Activated CD8-positive, alpha-beta memory T cell treated with anti-CD3 and anti-CD28 coated beads, Interleukin-2, amount 10 ng/mL, durations not matched to agents 7 days and 5 days (primary cell): Measurements from ENCODE around the gene TTC4. TPM values are rescaled to one million over a fixed set of nuclear protein-coding genes. Genes with fewer than 3 reads are reported as not detected.
A peak's percentile ranks its signal among the peaks of the same experiment; 100 is the strongest.

ENCODE experiments used
- ATAC-seq: fragments of 150-1000 bp; cut with Tn5 transposase; one replicate; pipeline ENCODE4 v1.10.0; 2021; ENCODE audit warnings: moderate library complexity
- CTCF ChIA-PET: fragments of 350-600 bp; sonication (Branson Sonifier 250); formaldehyde crosslinking; loops from one replicate; lab custom pipeline; 2021; ENCODE audit warnings: antibody characterized with exemption; lab: Charles Lee
- DNase-seq: peaks from one replicate; pipeline ENCODE4 v3.0.0-alpha.2; 2020
- H3K27ac Mint-ChIP-seq: one replicate; pipeline ENCODE4 v1.8.0; 2021; ENCODE audit warnings: mild to moderate bottlenecking, mixed read lengths
- H3K27me3 Mint-ChIP-seq: one replicate; pipeline ENCODE4 v1.8.0; 2021; ENCODE audit warnings: mixed read lengths
- H3K36me3 Mint-ChIP-seq: one replicate; pipeline ENCODE4 v1.8.0; 2021; ENCODE audit warnings: mild to moderate bottlenecking, mixed read lengths
- H3K4me1 Mint-ChIP-seq: one replicate; pipeline ENCODE4 v1.8.0; 2021; ENCODE audit warnings: mixed read lengths
- H3K4me3 Mint-ChIP-seq: one replicate; pipeline ENCODE4 v1.8.0; 2021; ENCODE audit warnings: mild to moderate bottlenecking, moderate library complexity, mixed read lengths
- H3K9me3 Mint-ChIP-seq: one replicate; pipeline ENCODE4 v1.8.0; 2022; ENCODE audit warnings: low read depth, mixed read lengths
- total RNA-seq, 2 experiments: library from RNA; stranded (reverse); gene quantifications; one replicate each; pipeline ENCODE4 v1.2.3, GENCODE V29; 2021

Gene TTC4
- total RNA-seq, 2 experiments from 2014 or later, result 19.6 to 26.3 TPM

DNA sequence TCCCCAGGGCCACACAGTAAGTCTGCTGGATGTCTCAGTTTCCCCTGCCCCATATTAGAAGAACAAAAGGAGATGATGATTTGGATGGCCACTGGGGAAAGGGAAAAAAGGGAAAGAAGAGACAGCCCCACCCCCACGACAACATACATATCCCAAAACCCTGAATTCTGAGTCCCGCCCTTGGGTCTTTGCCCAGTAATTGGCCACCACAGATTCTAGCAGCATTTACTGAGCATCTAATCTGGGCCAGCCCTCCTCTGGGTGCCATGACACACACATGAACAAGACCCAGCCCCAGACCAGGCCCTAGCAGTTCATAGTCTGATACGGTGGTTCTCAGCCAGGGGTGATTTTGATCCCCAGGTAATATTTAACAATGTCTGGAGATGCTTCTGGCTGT lies 5.2 kb upstream of the TTC4 start:
- ATAC-seq (no peak), DNase-seq (no peak)
- peaks cover 4% of the 10 kb centered on the region for H3K4me1 Mint-ChIP-seq
- no peak overlapping the region for H3K27ac Mint-ChIP-seq
- H3K36me3 Mint-ChIP-seq, result no peaks in the 10 kb centered on the region
- peaks cover 9% of the 10 kb centered on the region for H3K27me3 Mint-ChIP-seq
- CTCF ChIA-PET, result no interaction called here
- no peak overlapping the region for H3K4me3 Mint-ChIP-seq
- H3K9me3 Mint-ChIP-seq, result no peaks in the 10 kb centered on the region

DNA sequence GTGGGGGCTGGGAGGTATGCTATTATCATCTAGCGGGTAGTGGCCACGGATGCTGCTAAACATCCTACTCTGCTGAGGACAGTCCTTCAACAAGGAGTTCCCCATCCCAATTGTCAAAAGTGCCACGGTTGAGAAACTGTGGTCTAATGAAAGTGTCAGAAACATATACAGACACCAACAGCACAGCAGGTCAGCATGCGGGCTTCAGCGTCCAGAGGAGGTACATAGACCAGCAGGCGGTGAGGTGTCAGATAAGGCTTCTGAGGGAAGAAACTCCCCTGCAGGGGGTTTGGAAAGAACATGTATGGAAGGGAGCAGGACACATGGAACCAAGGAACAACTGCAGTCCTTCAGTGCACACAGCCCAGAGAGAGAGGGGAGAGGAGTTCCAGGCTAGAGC lies 4.8 kb upstream of the TTC4 start:
- no peaks in the 10 kb centered on the region for H3K36me3 Mint-ChIP-seq
- CTCF ChIA-PET, result no interaction called here

DNA sequence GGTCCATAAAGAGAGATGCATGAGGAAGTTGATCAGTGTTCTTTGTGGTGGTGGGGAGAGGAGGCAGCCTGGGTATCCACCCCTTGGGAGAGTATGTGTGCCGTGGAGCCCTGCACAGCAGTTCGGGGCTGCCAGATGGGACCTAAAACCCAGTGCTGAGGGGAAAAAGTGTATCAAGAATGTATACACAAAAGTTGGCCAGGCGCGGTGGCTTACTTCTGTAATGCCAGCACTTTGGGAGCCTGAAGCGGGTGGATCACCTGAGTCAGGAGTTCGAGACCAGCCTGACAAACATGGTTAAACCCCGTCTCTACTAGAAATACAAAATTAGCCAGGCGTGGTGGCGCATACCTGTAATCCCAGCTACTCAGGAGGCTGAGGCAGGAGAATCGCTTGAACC lies 4.1 kb upstream of the TTC4 start:
- CTCF ChIA-PET, result no interaction called here
- H3K36me3 Mint-ChIP-seq, result no peaks in the 10 kb centered on the region

More for the DNA sequence above, 4.8 kb upstream of the TTC4 start:
- Mint-ChIP-seq H3K4me1 (peaks cover 5% of the 10 kb centered on the region), H3K4me3 (no peak overlapping the region), H3K27ac (no peak overlapping the region), H3K9me3 (no peaks in the 10 kb centered on the region), H3K27me3 (peaks cover 7% of the 10 kb centered on the region)
- no peak for DNase-seq
- no peak for ATAC-seq

DNA sequence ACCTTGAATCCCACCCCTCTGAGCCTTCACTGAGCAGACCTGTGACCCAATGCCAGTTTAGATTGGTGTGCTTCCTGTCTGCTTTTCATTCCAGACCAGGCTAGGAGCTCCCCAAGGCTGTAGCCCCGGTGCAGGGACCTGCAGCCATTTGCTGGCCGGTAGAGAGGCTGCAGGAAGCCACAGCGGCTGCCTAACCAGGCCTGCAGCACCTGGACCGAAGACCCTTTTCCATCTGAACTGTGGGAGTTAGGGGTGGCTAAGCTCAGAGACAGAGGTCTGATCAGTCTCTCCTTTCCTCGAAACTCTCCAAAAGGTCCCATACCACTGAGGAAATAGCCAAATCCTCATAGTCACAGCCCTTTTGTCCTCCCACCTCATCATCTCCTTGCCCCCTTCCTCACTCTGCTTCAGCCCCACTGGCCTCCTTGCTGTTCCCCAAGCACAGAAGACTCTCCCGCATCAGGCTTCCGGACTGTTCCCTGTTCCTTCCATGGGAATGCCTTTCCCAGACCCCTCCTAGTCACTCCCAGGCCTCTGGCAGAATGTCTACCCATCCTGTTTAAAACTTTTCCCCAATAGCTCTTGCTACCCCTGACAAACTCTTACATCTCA lies 674 bp upstream of the TTC4 start:
- peak overlapping the region; percentile 81 for H3K27ac Mint-ChIP-seq
- H3K4me3 Mint-ChIP-seq, result peak overlapping the region; percentile 82
- H3K27me3 Mint-ChIP-seq, result no peaks in the 10 kb centered on the region
- ATAC-seq (no peak), DNase-seq (no peak)
- peaks cover 10% of the 10 kb centered on the region for H3K36me3 Mint-ChIP-seq
- peaks cover 26% of the 10 kb centered on the region for H3K4me1 Mint-ChIP-seq
- H3K9me3 Mint-ChIP-seq, result no peaks in the 10 kb centered on the region
- CTCF ChIA-PET, result interaction anchor here (0.8 to 1.5 kb wide), 4 partner anchors 40 to 95 kb away, joined by 4 to 8 read pairs (median 6); partner anchors contain the start of gene TTC22

More for the DNA sequence above, 4.1 kb upstream of the TTC4 start:
- peaks cover 10% of the 10 kb centered on the region for H3K4me1 Mint-ChIP-seq
- ATAC-seq (no peak), DNase-seq (no peak)
- H3K27me3 Mint-ChIP-seq, result peaks cover 7% of the 10 kb centered on the region
- H3K27ac Mint-ChIP-seq, result no peak overlapping the region
- no peak overlapping the region for H3K4me3 Mint-ChIP-seq
- no peaks in the 10 kb centered on the region for H3K9me3 Mint-ChIP-seq

DNA sequence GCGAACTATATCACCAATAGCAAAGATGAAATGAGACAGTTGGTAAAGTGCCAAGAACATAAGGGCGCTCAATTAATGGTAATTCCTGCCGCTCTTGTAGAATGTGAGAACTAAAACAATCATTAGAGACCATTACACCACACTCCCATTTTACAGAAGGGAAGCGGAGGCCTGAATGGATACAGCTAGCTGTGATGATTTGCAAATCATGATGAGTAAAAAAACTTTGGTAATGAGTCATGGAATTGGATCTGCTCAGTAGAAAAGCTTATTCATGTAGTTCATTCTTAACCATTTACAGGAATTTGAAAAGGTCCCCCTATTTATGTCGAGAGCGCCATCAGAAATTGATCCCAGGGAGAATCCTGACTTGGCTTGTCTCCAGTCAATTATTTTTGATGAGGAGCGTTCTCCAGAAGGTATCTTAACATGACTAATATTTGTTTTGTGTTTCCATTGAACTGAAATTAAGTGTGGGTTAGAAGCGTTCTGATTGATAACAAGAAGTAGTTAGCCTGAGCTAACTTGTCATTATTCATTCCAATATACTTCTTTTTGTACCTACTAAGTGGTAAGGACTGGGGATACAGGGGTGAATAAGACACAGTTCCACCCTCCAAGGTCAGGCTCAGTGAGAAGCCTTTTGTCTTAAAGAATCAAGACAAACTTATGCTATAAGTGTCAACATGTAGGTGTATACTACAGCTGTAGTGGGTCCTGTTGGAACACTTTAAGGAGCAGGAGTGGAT lies 812 bp downstream of the TTC4 start:
- CTCF ChIA-PET, result interaction anchor here (1.1 to 2.4 kb wide), 5 partner anchors 83 to 229 kb away, joined by 3 to 7 read pairs (median 3); partner anchors contain the start of gene TTC22
- peaks cover 14% of the 10 kb centered on the region for H3K36me3 Mint-ChIP-seq
- peaks cover 26% of the 10 kb centered on the region for H3K4me1 Mint-ChIP-seq
- H3K4me3 Mint-ChIP-seq, result peak overlapping the region; percentile 82
- H3K9me3 Mint-ChIP-seq, result no peaks in the 10 kb centered on the region
- peak overlapping the region; percentile 81 for H3K27ac Mint-ChIP-seq
- DNase-seq (no peak), ATAC-seq (peak; percentile 2)
- H3K27me3 Mint-ChIP-seq, result no peaks in the 10 kb centered on the region

DNA sequence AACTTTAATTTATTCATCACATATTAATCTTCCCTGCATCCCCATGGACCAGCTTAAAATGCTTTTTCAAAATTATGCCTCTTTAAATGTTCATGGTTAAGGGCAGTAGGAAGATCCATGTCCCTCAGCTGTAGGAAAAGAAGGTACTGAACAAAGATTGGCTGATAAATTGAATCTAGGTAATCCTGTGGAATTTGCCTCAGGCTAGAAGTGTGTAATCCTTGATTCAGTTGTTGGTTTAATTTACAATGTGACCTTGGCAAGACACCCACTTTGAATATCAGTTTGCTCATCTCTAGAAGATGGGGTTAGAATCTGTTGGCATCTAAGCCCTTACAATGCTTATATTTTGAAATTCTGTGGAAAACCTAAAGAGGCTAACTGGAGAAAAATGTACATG lies 6.1 kb downstream of the TTC4 start:
- Mint-ChIP-seq H3K27me3 (no peaks in the 10 kb centered on the region), H3K36me3 (peaks cover 54% of the 10 kb centered on the region), H3K4me3 (no peak overlapping the region), H3K27ac (no peak overlapping the region), H3K9me3 (peaks cover 2% of the 10 kb centered on the region), H3K4me1 (peaks cover 14% of the 10 kb centered on the region)
- DNase-seq (no peak), ATAC-seq (no peak)
- CTCF ChIA-PET, result interaction anchor here (0.7 to 1.4 kb wide), 2 partner anchors 42 to 49 kb away, joined by 3 read pairs; no protein-coding TSS in a partner anchor

DNA sequence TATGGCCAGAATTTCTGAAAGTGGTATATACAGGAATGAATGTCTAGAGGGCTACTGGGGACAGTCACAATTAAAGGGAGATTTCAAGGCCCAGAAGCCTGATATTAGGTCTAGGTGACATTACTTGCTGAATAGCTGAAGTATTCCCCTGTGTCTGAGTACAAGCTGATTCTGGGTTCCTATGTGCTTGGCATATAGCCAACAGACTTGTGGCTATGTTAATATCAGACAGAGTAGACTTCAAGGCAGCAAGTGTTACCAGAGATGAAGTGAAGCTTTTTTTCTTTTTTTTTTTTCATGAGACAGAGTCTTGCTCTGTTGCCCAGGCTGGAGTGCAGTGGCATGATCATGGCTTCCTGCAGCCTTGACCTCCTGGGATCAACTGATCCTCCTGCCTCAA lies 8.3 kb downstream of the TTC4 start:
- DNase-seq, result no peak
- Mint-ChIP-seq H3K4me1 (peaks cover 3% of the 10 kb centered on the region), H3K27me3 (no peaks in the 10 kb centered on the region), H3K4me3 (no peak overlapping the region), H3K27ac (no peak overlapping the region), H3K36me3 (peaks cover 62% of the 10 kb centered on the region), H3K9me3 (peaks cover 2% of the 10 kb centered on the region)
- CTCF ChIA-PET, result no interaction called here
- no peak for ATAC-seq

DNA sequence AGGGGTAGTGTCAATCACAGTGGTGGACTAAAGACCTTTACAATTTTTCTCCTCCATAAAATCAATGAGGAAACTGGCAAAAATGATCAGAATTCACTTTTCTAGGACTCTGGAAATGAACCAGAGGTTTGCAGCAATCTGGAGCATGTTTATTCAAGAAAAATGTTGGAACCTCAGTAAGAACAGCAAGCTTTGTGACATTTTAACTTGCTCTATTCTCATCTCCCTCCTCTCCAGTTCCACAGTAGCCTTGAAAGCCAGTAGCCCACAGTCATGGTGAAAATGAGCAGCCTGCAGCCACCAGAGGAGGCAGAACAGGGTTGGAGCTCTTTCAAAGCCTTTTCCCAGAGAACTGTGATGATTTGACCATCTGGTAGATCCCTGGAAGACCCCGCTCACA lies 9.1 kb downstream of the TTC4 start:
- Mint-ChIP-seq H3K27ac (no peak overlapping the region), H3K9me3 (peaks cover 2% of the 10 kb centered on the region), H3K4me1 (no peaks in the 10 kb centered on the region), H3K27me3 (no peaks in the 10 kb centered on the region), H3K36me3 (peaks cover 61% of the 10 kb centered on the region), H3K4me3 (no peak overlapping the region)
- ATAC-seq, result no peak
- DNase-seq, result no peak
- CTCF ChIA-PET, result interaction anchor here (0.7 to 1.2 kb wide), 2 partner anchors 24 to 76 kb away, joined by 3 to 4 read pairs; partner anchors contain the start of gene TTC22

DNA sequence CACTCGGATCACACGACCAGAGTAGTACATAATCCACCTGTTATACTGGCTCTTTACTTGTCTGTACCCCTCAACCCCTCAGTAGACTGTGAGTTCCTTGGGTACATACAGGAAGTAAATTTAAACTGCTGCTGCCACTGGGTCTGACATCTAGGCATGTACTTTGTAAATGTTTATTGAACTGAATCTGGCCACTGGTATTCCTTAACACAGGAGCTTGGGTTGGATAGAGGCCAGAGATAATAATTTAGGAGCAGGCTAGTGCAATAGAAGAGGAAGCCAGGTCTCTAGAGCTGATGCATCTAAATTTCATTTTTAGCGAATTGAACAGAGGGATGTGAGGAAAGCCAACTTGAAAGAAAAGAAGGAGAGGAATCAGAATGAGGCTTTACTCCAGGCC lies 12.4 kb downstream of the TTC4 start:
- peaks cover 4% of the 10 kb centered on the region for H3K4me1 Mint-ChIP-seq
- ATAC-seq (no peak), DNase-seq (no peak)
- H3K27ac Mint-ChIP-seq, result peak overlapping the region; percentile 50
- CTCF ChIA-PET, result no interaction called here
- peaks cover 2% of the 10 kb centered on the region for H3K9me3 Mint-ChIP-seq
- H3K4me3 Mint-ChIP-seq, result no peak overlapping the region
- no peaks in the 10 kb centered on the region for H3K27me3 Mint-ChIP-seq
- H3K36me3 Mint-ChIP-seq, result peaks cover 58% of the 10 kb centered on the region

DNA sequence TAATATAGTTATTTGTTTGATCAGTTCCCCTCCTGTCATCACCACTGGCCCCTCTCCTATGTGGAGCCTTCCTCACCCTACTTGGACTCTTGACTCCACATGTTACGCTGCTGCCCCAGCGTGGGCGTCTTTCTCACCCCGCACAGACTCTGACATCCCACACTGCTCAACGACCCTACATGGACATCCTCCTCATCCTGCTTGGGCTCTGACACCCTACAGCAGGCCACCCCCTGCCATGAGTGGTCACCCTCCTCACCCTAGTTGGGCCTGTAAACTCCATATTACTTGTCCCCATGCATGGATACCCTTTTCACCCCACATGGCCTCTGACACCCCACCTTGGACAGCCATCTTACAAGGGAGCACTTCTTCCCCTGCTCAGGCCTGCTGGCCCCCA lies 21.0 kb downstream of the TTC4 start:
- H3K9me3 Mint-ChIP-seq, result no peaks in the 10 kb centered on the region
- H3K27ac Mint-ChIP-seq, result no peak overlapping the region
- H3K4me1 Mint-ChIP-seq, result peaks cover under 1% of the 10 kb centered on the region
- H3K4me3 Mint-ChIP-seq, result no peak overlapping the region
- peaks cover 30% of the 10 kb centered on the region for H3K36me3 Mint-ChIP-seq
- DNase-seq, result no peak
- CTCF ChIA-PET, result no interaction called here
- ATAC-seq, result no peak
- no peaks in the 10 kb centered on the region for H3K27me3 Mint-ChIP-seq

DNA sequence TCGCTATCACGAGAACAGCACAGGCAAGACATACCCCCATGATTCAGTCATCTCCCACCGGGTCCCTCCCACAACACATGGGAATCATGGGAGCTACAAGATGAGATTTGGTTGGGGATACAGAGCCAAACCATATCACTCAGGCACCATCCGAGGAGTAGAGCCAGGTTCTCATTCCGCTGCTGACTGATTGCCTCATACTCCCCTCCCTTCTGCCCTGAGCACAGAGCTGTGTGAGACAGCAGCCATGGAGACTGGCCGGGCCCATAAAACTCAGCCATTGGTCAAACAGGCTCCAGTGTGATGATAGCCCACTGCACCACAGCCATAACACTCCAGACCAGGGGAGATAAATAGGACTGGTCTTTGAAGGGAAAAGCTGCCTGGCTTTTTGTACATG lies 22.6 kb downstream of the TTC4 start:
- Mint-ChIP-seq H3K4me3 (no peak overlapping the region), H3K27ac (no peak overlapping the region), H3K4me1 (no peaks in the 10 kb centered on the region), H3K27me3 (no peaks in the 10 kb centered on the region), H3K9me3 (no peaks in the 10 kb centered on the region), H3K36me3 (peaks cover 33% of the 10 kb centered on the region)
- ATAC-seq (no peak), DNase-seq (no peak)
- CTCF ChIA-PET, result no interaction called here

DNA sequence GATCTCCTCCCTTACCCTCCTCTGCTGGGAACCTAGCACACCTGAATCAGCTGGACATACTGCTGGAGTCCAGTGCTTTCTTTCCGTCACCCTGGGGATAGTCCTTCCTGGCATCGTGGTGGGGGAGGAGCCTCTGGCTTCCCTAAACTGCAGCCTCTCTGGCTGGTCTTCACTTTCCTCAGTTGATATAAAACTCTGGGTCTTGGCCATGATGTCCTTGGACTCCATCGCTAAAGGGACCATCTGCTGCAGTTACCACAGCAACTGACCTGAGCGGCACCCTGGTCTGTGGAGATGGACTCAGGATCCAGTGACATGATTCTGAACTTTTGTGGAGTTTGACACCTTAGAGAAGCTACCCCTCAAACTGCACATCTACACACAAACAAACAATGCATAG lies 25.9 kb downstream of the TTC4 start:
- H3K9me3 Mint-ChIP-seq, result no peaks in the 10 kb centered on the region
- no peaks in the 10 kb centered on the region for H3K4me1 Mint-ChIP-seq
- ATAC-seq (no peak), DNase-seq (no peak)
- H3K4me3 Mint-ChIP-seq, result no peak overlapping the region
- CTCF ChIA-PET, result no interaction called here
- peaks cover 22% of the 10 kb centered on the region for H3K36me3 Mint-ChIP-seq
- H3K27me3 Mint-ChIP-seq, result no peaks in the 10 kb centered on the region
- no peak overlapping the region for H3K27ac Mint-ChIP-seq

DNA sequence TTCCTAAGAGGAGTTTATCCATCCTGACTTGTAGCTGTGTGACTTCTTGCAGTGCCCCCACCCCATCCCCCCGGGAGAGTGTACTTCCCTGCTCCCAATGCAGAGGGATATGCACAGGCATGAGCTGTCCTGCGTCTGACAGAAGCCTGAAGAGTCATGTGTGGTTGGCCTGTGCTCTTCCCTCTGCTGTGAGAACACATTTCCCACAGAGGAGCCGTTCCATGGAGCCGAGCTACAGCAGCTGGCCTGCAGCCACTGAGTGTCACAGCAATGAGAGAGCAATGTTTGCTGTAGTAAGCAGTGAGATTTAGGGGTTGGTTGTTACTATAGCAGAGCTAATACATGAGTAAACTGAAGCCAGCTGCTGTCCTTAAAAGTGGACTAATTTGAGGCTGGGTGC lies 26.6 kb downstream of the TTC4 start:
- H3K9me3 Mint-ChIP-seq, result no peaks in the 10 kb centered on the region
- DNase-seq (no peak), ATAC-seq (no peak)
- CTCF ChIA-PET, result no interaction called here
- H3K27me3 Mint-ChIP-seq, result no peaks in the 10 kb centered on the region
- no peaks in the 10 kb centered on the region for H3K4me1 Mint-ChIP-seq
- no peak overlapping the region for H3K4me3 Mint-ChIP-seq
- no peak overlapping the region for H3K27ac Mint-ChIP-seq
- peaks cover 18% of the 10 kb centered on the region for H3K36me3 Mint-ChIP-seq
